ENCODE results near the gene FHDC1.

GRCh38 chr4:152903658-152904057 lies 32.5 kb upstream of the FHDC1 start:
- no peak for TF ChIP-seq CTCF (IDR thresholded peaks at IDR 0.05; ENCODE audit: low read length)
- TF ChIP-seq EZH2 (IDR thresholded peaks at IDR 0.05; ENCODE audit: borderline replicate concordance, low read length), result no peak

Measured in OCI-LY1 (cell line).